H1 (cell line): Measurements from ENCODE around the gene KIAA1586.

ENCODE experiments used
- ATF3 ChIP-seq: IDR thresholded peaks from 2 replicates; pipeline ENCODE4 v1.6.1; 2011; ENCODE audit warnings: low read depth, mild to moderate bottlenecking, low read length; ENCODE audit not compliant: insufficient read depth
- CREB1 ChIP-seq: IDR thresholded peaks from 2 replicates; pipeline ENCODE4 v1.6.1; 2012; ENCODE audit warnings: inconsistent platforms
- CTCF ChIP-seq, 3 experiments: IDR thresholded peaks; 1 replicate in 2 of 3; 2 replicates in 1 of 3; pipeline versions ENCODE4 v1.5.1 to v1.6.1; 2011; ENCODE audit warnings: low read length in 3 of 3, mild to moderate bottlenecking in 3 of 3, inconsistent platforms in 2 of 3, low read depth in 1 of 3, moderate library complexity in 1 of 3; ENCODE audit not compliant: insufficient read depth in 1 of 3; ENCODE audit errors: control extremely low read depth in 1 of 3
- KDM1A ChIP-seq: fragments of 200-600, 300-600 bp; sonication (generic); IDR thresholded peaks from 2 replicates; pipeline ENCODE4 v1.7.1; 2016; ENCODE audit warnings: mild to moderate bottlenecking, low read length, borderline replicate concordance
- KDM5A ChIP-seq: fragments of 200-600 bp; IDR thresholded peaks from 2 replicates; pipeline ENCODE4 v1.7.1; 2012; ENCODE audit warnings: mild to moderate bottlenecking, low read length, inconsistent platforms, mixed read lengths
- POLR2AphosphoS5 ChIP-seq: IDR thresholded peaks from 2 replicates; pipeline ENCODE4 v1.6.1; 2011; ENCODE audit warnings: low read depth, low read length
- SRF ChIP-seq: IDR thresholded peaks from 2 replicates; pipeline ENCODE4 v1.6.1; 2011; ENCODE audit warnings: mild to moderate bottlenecking, low read depth, low read length, moderate library complexity

GRCh38 chr6:57085471-57085870, 39.0 kb downstream of the KIAA1586 start:
- no peak for TF ChIP-seq CTCF (IDR thresholded peaks at IDR 0.05; ENCODE audit: control extremely low read depth in 1 of 3, insufficient read depth in 1 of 3, low read depth in 1 of 3, low read length in 3 of 3)
- no peak for TF ChIP-seq SRF
- TF ChIP-seq KDM5A: no peak
- no peak for TF ChIP-seq POLR2AphosphoS5
- TF ChIP-seq CREB1: no peak
- no peak for TF ChIP-seq ATF3
- no peak for TF ChIP-seq KDM1A
